Measurements from ENCODE around the gene GUCY1A1.
"Not testable (repeated sequence)": the region's sequence is repeated elsewhere in the genome, so short reads cannot be mapped to it uniquely, and the experiment has no call there.

GUCY1A1 gene

GRCh38 chr4:155666344-155667221 is at the start of gene GUCY1A1:
Gene GUCY1A1, plus strand, starts transcription at chr4:155666848. Its CDS starts 30,020 bp downstream, at chr4:155696868.
- DNase-seq (ENCODE audit: low read depth in 2 of 2) = no peak

GRCh38 chr4:155617296-155617695 is 49.4 kb upstream of the GUCY1A1 start:
- no peak for DNase-seq (ENCODE audit: low read depth in 2 of 2)

- DNase-seq (ENCODE audit: low read depth in 2 of 2) = no peak
Measured at GRCh38 chr4:155618183-155618838, 48.3 kb upstream of the GUCY1A1 start.

GRCh38 chr4:155620637-155621036 is 46.0 kb upstream of the GUCY1A1 start:
- DNase-seq (ENCODE audit: low read depth in 2 of 2) = no peak

GRCh38 chr4:155624478-155624877 is 42.2 kb upstream of the GUCY1A1 start:
- no peak for DNase-seq (ENCODE audit: low read depth in 2 of 2)

GRCh38 chr4:155626561-155626960 is 40.1 kb upstream of the GUCY1A1 start:
- DNase-seq (ENCODE audit: low read depth in 2 of 2) = no peak

GRCh38 chr4:155629183-155629825 is 37.3 kb upstream of the GUCY1A1 start:
- DNase-seq (ENCODE audit: low read depth in 2 of 2) = no peak

- no peak for DNase-seq (ENCODE audit: low read depth in 2 of 2)
Measured at GRCh38 chr4:155629956-155630355, 36.7 kb upstream of the GUCY1A1 start.

- no peak for DNase-seq (ENCODE audit: low read depth in 2 of 2)
Measured at GRCh38 chr4:155632310-155632840, 34.3 kb upstream of the GUCY1A1 start.

GRCh38 chr4:155638195-155638965 is 28.3 kb upstream of the GUCY1A1 start:
- DNase-seq (ENCODE audit: low read depth in 2 of 2) = no peak

- DNase-seq (ENCODE audit: low read depth in 2 of 2) = no peak
Measured at GRCh38 chr4:155639704-155640523, 26.7 kb upstream of the GUCY1A1 start.

GRCh38 chr4:155640751-155641150 is 25.9 kb upstream of the GUCY1A1 start:
- DNase-seq (ENCODE audit: low read depth in 2 of 2) = no peak

GRCh38 chr4:155643087-155643486 is 23.6 kb upstream of the GUCY1A1 start:
- DNase-seq (ENCODE audit: low read depth in 2 of 2) = no peak

GRCh38 chr4:155646001-155646400 is 20.6 kb upstream of the GUCY1A1 start:
- DNase-seq (ENCODE audit: low read depth in 2 of 2) = no peak

- DNase-seq (ENCODE audit: low read depth in 2 of 2) = not testable (repeated sequence)
Measured at GRCh38 chr4:155650785-155651184, 15.9 kb upstream of the GUCY1A1 start.

- no peak for DNase-seq (ENCODE audit: low read depth in 2 of 2)
Measured at GRCh38 chr4:155653052-155653451, 13.6 kb upstream of the GUCY1A1 start.

- no peak for DNase-seq (ENCODE audit: low read depth in 2 of 2)
Measured at GRCh38 chr4:155656025-155656424, 10.6 kb upstream of the GUCY1A1 start.

GRCh38 chr4:155657169-155657568 is 9.5 kb upstream of the GUCY1A1 start:
- DNase-seq (ENCODE audit: low read depth in 2 of 2) = no peak

- DNase-seq (ENCODE audit: low read depth in 2 of 2) = no peak
Measured at GRCh38 chr4:155657985-155658680, 8.5 kb upstream of the GUCY1A1 start.

GRCh38 chr4:155658681-155659064 is 8.0 kb upstream of the GUCY1A1 start:
- no peak for DNase-seq (ENCODE audit: low read depth in 2 of 2)

Data from activated CD8-positive, alpha-beta memory T cell treated with anti-CD3 and anti-CD28 coated beads for 4 hours (primary cell).